ENCODE data around the gene PLEKHA4. TPM values are rescaled to one million over a fixed set of nuclear protein-coding genes. Genes with fewer than 3 reads are reported as not detected.

Gene PLEKHA4
- total RNA-seq, 2 donors from 2014 or later = 9.4 to 22.9 TPM

GRCh38 chr19:48842789-48843162 is 25.6 kb downstream of the PLEKHA4 start:
- 41% methylated on average over 2 of the region's 2 CpGs for WGBS
- no peak overlapping the region for H3K27ac ChIP-seq
- intact Hi-C loops (cut with DNase I) = loop anchor here (5.0 kb wide), 1 partner anchor 195 kb away; the partner anchor contains the start of gene CA11
- H3K4me3 ChIP-seq = no peak overlapping the region
- no peaks in the 10 kb centered on the region for H3K9me3 ChIP-seq
- TF ChIP-seq POLR2AphosphoS5 (IDR thresholded peaks at IDR 0.05) (peak; percentile 22), POLR2A (IDR thresholded peaks at IDR 0.05) (no peak)
- TF ChIP-seq, protein P1, sequence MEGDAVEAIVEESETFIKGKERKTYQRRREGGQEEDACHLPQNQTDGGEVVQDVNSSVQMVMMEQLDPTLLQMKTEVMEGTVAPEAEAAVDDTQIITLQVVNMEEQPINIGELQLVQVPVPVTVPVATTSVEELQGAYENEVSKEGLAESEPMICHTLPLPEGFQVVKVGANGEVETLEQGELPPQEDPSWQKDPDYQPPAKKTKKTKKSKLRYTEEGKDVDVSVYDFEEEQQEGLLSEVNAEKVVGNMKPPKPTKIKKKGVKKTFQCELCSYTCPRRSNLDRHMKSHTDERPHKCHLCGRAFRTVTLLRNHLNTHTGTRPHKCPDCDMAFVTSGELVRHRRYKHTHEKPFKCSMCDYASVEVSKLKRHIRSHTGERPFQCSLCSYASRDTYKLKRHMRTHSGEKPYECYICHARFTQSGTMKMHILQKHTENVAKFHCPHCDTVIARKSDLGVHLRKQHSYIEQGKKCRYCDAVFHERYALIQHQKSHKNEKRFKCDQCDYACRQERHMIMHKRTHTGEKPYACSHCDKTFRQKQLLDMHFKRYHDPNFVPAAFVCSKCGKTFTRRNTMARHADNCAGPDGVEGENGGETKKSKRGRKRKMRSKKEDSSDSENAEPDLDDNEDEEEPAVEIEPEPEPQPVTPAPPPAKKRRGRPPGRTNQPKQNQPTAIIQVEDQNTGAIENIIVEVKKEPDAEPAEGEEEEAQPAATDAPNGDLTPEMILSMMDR (IDR thresholded peaks at IDR 0.05) = peak; percentile 59 to 83 (median 78)
- no peaks in the 10 kb centered on the region for H3K4me1 ChIP-seq (replicated peaks)
- no peaks in the 10 kb centered on the region for H3K27me3 ChIP-seq (replicated peaks; ENCODE audit: insufficient read depth)
- DNase-seq (ENCODE audit: low spot score) = peak; percentile 40
- H3K36me3 ChIP-seq = no peaks in the 10 kb centered on the region

GRCh38 chr19:48841571-48841970 is 26.8 kb downstream of the PLEKHA4 start:
- Histone ChIP-seq H3K9me3 (no peaks in the 10 kb centered on the region), H3K27me3 (replicated peaks; ENCODE audit: insufficient read depth) (no peaks in the 10 kb centered on the region), H3K36me3 (no peaks in the 10 kb centered on the region), H3K4me1 (replicated peaks) (no peaks in the 10 kb centered on the region), H3K4me3 (no peak overlapping the region), H3K27ac (no peak overlapping the region)
- intact Hi-C loops (cut with DNase I) = loop anchor here (5.0 kb wide), 1 partner anchor 194 kb away; the partner anchor contains the start of gene CA11
- TF ChIP-seq POLR2AphosphoS5 (IDR thresholded peaks at IDR 0.05) (no peak), POLR2A (IDR thresholded peaks at IDR 0.05) (no peak)
- TF ChIP-seq, protein P1 (IDR thresholded peaks at IDR 0.05) = no peak
- DNase-seq (ENCODE audit: low spot score) = no peak
- 89% methylated on average over 6 of the region's 6 CpGs for WGBS

- H3K36me3 ChIP-seq = no peaks in the 10 kb centered on the region
- H3K4me1 ChIP-seq (replicated peaks) = no peaks in the 10 kb centered on the region
- no peaks in the 10 kb centered on the region for H3K27me3 ChIP-seq (replicated peaks; ENCODE audit: insufficient read depth)
- no peak overlapping the region for H3K27ac ChIP-seq
- WGBS = 89% methylated on average over 15 of the region's 16 CpGs
- TF ChIP-seq POLR2AphosphoS5 (IDR thresholded peaks at IDR 0.05) (no peak), POLR2A (IDR thresholded peaks at IDR 0.05) (no peak)
- TF ChIP-seq, protein P1 (IDR thresholded peaks at IDR 0.05) = no peak
- no peaks in the 10 kb centered on the region for H3K9me3 ChIP-seq
- DNase-seq (ENCODE audit: low spot score) = no peak
- no peak overlapping the region for H3K4me3 ChIP-seq
- intact Hi-C loops (cut with DNase I) = loop anchor here (5.0 kb wide), 1 partner anchor 194 kb away; the partner anchor contains the start of gene CA11
Observed at GRCh38 chr19:48841047-48841446, 27.4 kb downstream of the PLEKHA4 start.

GRCh38 chr19:48837687-48838086 is 30.7 kb downstream of the PLEKHA4 start:
- Histone ChIP-seq H3K27ac (peak overlapping the region in 1 of 2 donors; percentile 42), H3K27me3 (replicated peaks; ENCODE audit: insufficient read depth) (no peaks in the 10 kb centered on the region), H3K36me3 (no peaks in the 10 kb centered on the region), H3K4me1 (replicated peaks) (no peaks in the 10 kb centered on the region), H3K4me3 (no peak overlapping the region), H3K9me3 (no peaks in the 10 kb centered on the region)
- WGBS = 71% methylated on average over 9 of the region's 9 CpGs
- intact Hi-C loops (cut with DNase I) = no loop called here
- no peak for DNase-seq (ENCODE audit: low spot score)
- TF ChIP-seq POLR2AphosphoS5 (IDR thresholded peaks at IDR 0.05) (no peak), POLR2A (IDR thresholded peaks at IDR 0.05) (no peak)
- TF ChIP-seq, protein P1 (IDR thresholded peaks at IDR 0.05) = no peak

- H3K4me3 ChIP-seq = no peak overlapping the region
- intact Hi-C loops (cut with DNase I) = no loop called here
- no peaks in the 10 kb centered on the region for H3K4me1 ChIP-seq (replicated peaks)
- WGBS = 31% methylated on average over 24 of the region's 29 CpGs
- TF ChIP-seq POLR2A (IDR thresholded peaks at IDR 0.05) (no peak), POLR2AphosphoS5 (IDR thresholded peaks at IDR 0.05) (peak; percentile 13)
- peak overlapping the region; percentile 63 to 67 for H3K27ac ChIP-seq
- DNase-seq (ENCODE audit: low spot score) = peak; percentile 60
- no peaks in the 10 kb centered on the region for H3K36me3 ChIP-seq
- no peaks in the 10 kb centered on the region for H3K9me3 ChIP-seq
- H3K27me3 ChIP-seq (replicated peaks; ENCODE audit: insufficient read depth) = no peaks in the 10 kb centered on the region
Observed at GRCh38 chr19:48837051-48837524, 31.3 kb downstream of the PLEKHA4 start.
